Ammon's horn (tissue), 1 donor: ENCODE data around the gene BCAR3.
A peak's percentile ranks its signal among the peaks of the same experiment; 100 is the strongest.

ENCODE experiments used
- DNase-seq: peaks from one replicate; pipeline ENCODE4 v3.0.0-alpha.2; 2016; ENCODE audit warnings: low spot score

Gene BCAR3

DNA sequence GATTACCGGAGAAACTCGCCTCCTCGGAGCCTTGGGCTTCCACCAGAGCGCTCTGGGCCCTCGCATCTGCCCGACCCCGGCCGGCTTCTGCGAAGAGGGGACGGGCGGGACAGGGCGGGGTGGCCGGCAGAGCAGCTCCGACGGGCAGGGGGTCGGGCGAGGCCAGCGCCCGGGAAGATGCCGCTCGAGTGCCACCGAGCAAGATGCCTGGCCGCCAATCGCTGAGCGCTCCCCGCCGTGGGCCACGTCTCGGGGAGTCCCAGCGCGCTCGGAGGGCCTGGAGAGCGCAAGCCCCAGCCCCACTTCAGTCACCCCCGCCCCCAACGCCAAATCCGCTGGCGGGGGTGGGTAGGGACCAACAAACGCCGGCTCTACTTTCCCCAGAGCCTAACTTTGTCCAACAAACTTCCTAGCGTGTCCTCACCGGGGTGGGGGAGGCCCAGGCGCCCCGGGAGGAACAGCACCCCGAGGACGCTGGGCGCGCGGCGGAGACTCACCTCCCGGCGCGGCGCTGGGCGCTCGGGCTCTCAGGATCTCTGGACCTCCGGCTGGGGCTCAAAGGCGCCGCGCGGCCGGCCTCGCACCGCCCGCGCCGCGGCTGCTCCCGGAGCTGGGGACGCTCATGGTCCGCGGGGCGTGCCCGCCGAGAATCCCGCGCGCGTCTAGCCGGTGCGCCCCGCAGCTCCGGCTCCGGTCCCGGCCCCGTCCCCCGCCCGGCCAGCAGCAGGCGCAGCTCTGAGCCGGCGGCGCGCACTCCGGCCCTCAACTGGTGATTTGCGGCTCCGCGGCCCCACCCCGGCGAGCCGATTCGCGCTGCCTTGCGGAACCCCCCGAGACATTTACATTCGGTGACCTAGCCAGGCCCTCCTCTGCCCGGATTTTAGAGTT, at the start of gene BCAR3:
Gene BCAR3 (minus strand): TSS at position 737 of the 888 bp plus-strand sequence. CDS start 6,907 bp downstream, outside the sequence.
- DNase-seq = peak; percentile 76

- no peak for DNase-seq
These were observed 49.0 kb upstream of the BCAR3 start for GRCh38 chr1:93730621-93731020.

DNA sequence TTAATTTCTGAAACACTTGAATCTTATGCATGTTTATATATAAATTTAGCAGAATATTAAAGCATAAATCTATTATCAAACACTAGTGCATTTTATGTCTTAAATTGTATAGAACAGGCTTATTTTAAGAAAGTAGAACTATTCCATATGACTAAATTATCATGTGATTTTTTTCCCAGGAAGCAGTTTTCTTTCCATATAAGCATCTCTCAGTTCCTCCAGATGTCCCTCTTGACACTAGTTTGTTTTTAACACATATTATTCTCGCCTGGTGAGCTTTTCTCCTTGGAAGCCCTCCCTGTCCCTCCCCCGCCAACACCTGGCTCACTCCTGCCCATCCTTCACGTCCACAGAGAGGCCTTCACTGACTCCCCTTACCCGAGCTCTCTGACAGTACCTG, 48.3 kb upstream of the BCAR3 start:
- no peak for DNase-seq

- peak; percentile 33 for DNase-seq
These were observed 47.9 kb upstream of the BCAR3 start for GRCh38 chr1:93729502-93729901.

GRCh38 chr1:93728480-93729131, 47.0 kb upstream of the BCAR3 start:
- peak; percentile 36 for DNase-seq

DNA sequence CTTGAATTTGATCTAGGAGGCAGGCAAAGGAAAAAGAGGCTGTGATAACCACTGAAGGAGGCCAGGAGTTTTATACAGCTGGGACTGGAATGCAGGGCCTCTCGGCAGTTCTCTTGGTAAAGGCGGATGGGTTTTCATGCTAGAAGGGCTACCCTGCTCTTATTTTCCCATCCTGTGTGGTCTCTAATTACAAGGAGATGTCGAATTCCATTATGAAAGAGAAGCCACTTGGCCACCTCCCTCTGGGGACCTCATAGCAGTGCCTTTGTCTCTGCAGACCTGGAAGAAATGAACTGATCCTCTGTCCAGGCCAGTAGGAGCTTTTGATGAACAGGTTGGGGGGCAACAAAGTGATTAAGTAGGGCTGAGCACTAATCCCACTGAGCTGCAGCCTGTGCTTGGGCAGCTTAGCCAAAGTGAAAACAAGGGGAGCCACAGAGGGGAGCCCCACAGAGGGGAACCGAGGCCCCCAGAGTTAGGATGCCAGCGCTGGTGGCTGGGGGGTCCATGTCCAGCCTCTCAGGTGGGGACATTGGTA, 42.2 kb upstream of the BCAR3 start:
- DNase-seq = no peak

- no peak for DNase-seq
These were observed 41.5 kb upstream of the BCAR3 start for GRCh38 chr1:93723110-93723509.

- DNase-seq = no peak
These were observed 40.7 kb upstream of the BCAR3 start for GRCh38 chr1:93722081-93723031.

- DNase-seq = no peak
These were observed 39.5 kb upstream of the BCAR3 start for GRCh38 chr1:93720956-93721626.

DNA sequence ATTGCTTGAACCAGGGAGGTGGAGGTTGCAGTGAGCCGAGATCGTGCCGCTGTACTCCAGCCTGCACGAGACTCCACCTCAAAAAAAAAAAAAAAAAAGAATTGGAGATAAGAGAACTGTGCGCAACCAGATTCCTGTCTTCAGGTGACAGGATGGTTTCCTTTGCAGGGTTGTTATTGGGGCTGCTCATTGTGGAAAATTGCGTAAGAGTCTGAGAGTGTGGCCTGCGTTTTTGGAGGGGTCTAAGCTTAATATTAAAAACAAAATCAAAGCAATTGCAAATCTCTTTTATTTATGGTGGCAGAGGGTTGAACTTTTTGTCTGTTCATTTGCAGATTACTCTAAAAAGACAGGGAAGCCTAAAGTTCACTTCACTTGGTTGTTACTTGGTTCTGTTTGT, 36.0 kb upstream of the BCAR3 start:
- DNase-seq = no peak

GRCh38 chr1:93716941-93717368, 35.3 kb upstream of the BCAR3 start:
- DNase-seq = no peak

GRCh38 chr1:93716163-93716562, 34.5 kb upstream of the BCAR3 start:
- no peak for DNase-seq

DNA sequence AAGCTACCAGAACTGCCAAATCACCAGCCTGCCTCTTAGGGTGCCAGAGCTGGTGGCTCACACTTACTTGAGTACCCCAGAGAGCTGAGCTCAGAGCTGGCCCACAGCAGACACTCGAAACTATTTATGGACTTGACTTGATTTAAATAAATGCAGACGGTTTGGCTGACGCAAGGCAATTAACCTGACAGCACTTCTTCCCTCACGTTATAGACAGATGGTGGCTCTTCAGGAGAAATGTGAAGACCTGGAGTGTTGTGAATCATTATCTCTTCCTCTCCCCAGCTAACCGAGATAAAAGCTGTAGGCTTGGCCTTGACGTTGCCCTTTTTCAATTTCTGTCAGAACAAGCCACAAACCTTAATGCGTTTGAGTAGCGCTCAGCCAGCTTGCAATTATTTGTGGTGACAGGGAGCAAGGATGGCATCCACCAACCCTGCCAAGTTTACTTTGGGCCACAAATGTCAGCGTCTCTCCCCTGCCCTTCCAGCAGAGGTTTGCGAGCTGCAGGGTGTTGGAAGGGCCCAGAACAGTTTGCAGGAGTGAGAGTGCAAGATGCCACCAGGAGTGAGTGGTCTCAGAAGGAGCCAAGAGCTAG, 34.0 kb upstream of the BCAR3 start:
- DNase-seq = no peak

GRCh38 chr1:93714356-93714755, 32.7 kb upstream of the BCAR3 start:
- DNase-seq = no peak

- DNase-seq = no peak
These were observed 31.7 kb upstream of the BCAR3 start for GRCh38 chr1:93713341-93713740.

GRCh38 chr1:93712741-93713140, 31.1 kb upstream of the BCAR3 start:
- DNase-seq = no peak

GRCh38 chr1:93710499-93711453, 29.1 kb upstream of the BCAR3 start:
- DNase-seq = no peak

DNA sequence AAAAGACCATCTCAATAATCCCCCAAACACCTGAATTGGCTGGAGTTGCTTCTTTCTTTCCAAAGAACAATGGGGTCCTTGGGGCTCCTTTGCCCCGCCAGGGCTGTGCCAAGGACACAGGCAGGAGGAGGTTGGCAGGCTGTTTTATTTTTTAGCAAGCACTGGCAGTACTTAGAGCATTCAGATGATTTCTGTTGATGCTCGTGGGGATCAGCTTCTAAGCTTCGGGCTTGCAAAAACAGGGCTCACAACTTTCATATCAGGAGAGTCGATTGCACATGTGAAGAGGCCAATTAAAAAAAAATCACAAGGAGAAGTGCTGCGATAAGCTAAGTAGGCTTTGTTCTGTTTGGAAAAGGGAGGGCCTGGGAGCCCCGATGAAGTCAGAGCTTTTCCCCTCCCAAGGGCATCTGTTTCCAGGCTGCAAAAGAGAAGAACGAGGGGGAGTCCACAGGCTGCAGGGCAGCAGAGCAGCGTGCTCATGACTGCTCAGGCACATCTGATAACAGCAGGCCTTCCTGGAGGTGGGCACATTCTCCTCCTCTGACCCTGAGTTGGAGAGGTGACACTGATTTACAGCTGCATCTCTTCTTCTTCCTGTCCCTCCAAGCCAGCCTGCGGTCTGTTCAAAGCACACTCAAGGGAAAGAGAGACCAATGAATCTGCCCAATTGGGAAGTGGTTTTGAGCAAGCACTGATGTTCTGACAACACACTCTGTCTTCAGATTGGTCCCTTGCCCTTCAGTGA, 27.3 kb upstream of the BCAR3 start:
- peak; percentile 50 for DNase-seq

- DNase-seq = peak; percentile 42
These were observed 26.3 kb upstream of the BCAR3 start for GRCh38 chr1:93707956-93708355.
